ENCODE results near the gene OSTF1.

DNA sequence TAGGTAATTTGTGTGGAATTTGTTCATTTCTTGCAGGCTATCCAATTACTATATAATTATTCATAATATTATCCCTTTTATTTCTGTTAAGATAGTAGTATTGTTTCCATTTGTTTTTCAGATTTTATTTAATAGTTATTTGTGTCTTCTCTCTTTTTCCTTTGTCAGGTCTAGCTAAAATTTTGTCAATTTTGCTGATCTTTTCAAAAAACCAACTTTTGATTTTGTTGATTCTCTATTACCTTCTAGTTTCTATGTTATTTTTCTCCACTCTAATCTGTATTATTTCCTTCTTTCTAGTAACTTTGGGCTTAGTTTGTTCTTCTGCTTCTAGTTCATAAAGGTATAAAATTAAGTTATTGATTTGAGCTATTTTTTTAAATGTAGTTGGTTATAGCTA, 76.3 kb downstream of the OSTF1 start:
- TF ChIP-seq EZH2phosphoT487 (IDR thresholded peaks at IDR 0.05; ENCODE audit: unreplicated experiment): no peak
- TF ChIP-seq, protein P1, sequence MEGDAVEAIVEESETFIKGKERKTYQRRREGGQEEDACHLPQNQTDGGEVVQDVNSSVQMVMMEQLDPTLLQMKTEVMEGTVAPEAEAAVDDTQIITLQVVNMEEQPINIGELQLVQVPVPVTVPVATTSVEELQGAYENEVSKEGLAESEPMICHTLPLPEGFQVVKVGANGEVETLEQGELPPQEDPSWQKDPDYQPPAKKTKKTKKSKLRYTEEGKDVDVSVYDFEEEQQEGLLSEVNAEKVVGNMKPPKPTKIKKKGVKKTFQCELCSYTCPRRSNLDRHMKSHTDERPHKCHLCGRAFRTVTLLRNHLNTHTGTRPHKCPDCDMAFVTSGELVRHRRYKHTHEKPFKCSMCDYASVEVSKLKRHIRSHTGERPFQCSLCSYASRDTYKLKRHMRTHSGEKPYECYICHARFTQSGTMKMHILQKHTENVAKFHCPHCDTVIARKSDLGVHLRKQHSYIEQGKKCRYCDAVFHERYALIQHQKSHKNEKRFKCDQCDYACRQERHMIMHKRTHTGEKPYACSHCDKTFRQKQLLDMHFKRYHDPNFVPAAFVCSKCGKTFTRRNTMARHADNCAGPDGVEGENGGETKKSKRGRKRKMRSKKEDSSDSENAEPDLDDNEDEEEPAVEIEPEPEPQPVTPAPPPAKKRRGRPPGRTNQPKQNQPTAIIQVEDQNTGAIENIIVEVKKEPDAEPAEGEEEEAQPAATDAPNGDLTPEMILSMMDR (conservative IDR thresholded peaks at IDR 0.05; ENCODE audit: low read depth in 2 of 2): no peak
- no peak for TF ChIP-seq ZNF331 (CRISPR knock-in tag; IDR thresholded peaks at IDR 0.05; ENCODE audit: low read depth)
